Measurements from ENCODE around the gene YARS2. TPM values are rescaled to one million over a fixed set of nuclear protein-coding genes. Genes with fewer than 3 reads are reported as not detected.
"Not testable (repeated sequence)": the region's sequence is repeated elsewhere in the genome, so short reads cannot be mapped to it uniquely, and the experiment has no call there.

YARS2 gene
- total RNA-seq, 1 donor from 2014 or later: 24.1 TPM

GRCh38 chr12:32754111-32754510 is 1.6 kb downstream of the YARS2 start:
- no peak for DNase-seq (ENCODE audit: low spot score in 2 of 2)
- FAIRE-seq: no peak

- FAIRE-seq (no peak), DNase-seq (ENCODE audit: low spot score in 2 of 2) (no peak)
Observed at GRCh38 chr12:32753605-32754004, 2.1 kb downstream of the YARS2 start.

DNA sequence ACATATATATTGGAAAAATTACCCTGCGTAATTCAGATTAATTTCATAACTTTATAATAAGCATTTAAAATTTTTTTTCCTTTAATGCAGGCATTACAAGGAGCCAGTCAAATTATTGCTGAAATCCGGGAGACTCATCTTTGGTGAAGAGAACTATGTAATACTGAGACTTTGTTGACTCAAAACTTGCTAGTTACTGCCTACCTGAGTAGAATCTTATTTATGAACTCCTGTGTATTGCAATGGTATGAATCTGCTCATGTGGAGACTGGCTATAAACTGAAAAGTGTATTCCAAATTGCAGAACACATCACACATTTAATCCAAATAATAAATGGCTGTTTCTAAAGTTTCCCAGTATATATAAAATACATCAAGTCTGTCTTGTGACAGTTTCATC is 12.4 kb downstream of the YARS2 start:
- no peak for FAIRE-seq
- no peak for DNase-seq (ENCODE audit: low spot score in 2 of 2)

- FAIRE-seq (no peak), DNase-seq (ENCODE audit: low spot score in 2 of 2) (no peak)
Observed at GRCh38 chr12:32742133-32742532, 13.6 kb downstream of the YARS2 start.

DNA sequence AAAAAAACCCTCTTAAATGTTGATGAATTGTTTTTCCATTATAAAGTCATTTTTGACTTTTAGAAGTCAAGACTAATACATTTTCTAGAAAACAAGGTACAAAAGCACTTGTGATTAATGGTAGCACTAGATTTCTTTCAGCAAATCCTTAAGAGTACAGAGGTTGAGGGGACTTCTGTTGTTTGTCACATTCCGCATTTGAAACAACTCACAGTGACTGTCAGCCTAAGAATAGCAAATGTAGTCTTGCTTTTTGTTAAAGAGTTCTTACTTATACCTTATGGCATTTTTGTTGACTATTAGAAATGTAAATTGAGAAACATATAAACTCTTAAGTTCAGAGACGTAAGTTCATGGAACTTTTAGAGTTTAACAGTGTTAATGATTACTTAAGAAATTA is 16.4 kb downstream of the YARS2 start:
- DNase-seq (ENCODE audit: low spot score in 2 of 2) (no peak), FAIRE-seq (no peak)

- no peak for DNase-seq (ENCODE audit: low spot score in 2 of 2)
- no peak for FAIRE-seq
Observed at GRCh38 chr12:32737715-32738114, 18.0 kb downstream of the YARS2 start.

DNA sequence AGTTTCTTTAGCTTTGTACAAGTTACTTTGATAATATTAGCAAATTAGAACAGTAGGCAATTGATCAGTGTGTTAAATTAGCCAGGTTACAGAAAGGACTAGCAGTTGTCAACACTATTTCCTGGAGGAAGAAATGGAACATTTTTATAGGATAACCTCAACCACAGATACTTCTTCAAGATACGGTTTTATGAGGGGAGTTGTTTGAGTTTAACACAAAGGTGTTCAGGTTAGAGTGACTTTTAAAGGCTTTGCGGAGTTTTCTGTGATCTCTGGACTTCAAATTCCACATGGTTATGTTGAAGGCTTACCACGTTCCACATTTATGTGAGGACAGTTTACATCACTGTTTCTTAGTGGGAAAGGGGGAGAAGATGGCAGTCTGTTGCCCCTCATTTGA is 19.3 kb downstream of the YARS2 start:
- DNase-seq (ENCODE audit: low spot score in 2 of 2) (no peak), FAIRE-seq (no peak)

- DNase-seq (ENCODE audit: low spot score in 2 of 2) (no peak), FAIRE-seq (no peak)
Observed at GRCh38 chr12:32734952-32735351, 20.7 kb downstream of the YARS2 start.

- no peak for FAIRE-seq
- no peak for DNase-seq (ENCODE audit: low spot score in 2 of 2)
Observed at GRCh38 chr12:32727237-32727636, 28.5 kb downstream of the YARS2 start.

DNA sequence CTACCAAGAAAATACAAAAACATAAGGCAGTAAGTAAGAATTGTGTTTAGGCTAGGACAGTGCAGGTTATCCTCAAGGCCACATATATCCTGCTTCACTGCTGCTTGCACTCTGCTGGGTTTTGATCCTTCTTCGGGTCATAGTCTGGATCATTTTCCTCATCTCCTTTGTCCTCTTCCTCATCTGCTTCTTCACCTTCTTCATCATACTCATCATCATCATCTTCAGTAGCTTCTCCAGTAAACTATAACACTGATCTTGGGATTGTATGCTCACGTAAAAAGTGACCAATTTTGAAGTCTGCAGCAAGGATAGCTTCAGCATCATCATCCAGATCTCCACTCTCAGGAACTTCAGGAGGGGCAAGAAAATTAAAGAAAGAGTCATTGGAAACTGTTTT is 29.4 kb downstream of the YARS2 start:
- DNase-seq (ENCODE audit: low spot score in 2 of 2): no peak
- no peak for FAIRE-seq

DNA sequence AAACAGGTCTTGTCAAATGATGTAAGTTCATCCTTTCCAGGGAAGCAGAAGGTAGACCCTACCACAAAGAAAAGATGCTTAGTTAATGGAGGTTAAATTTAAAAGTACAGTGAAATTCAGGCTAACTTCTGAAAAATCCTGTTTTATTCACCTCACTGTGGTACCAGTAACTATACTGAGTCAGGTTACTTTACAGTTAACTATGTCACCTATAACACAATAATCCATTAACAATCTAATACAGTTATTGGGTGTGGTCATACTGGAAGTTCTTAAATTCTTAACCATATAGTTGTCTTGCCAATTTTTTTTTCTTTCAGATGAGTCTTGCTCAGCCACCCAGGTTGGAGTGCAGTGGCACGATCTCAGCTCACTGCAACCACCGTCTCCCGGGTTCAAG is 30.4 kb downstream of the YARS2 start:
- not testable (repeated sequence) for FAIRE-seq

GRCh38 chr12:32718926-32719325 is 36.8 kb downstream of the YARS2 start:
- DNase-seq (ENCODE audit: low spot score in 2 of 2) (no peak), FAIRE-seq (no peak)

More for the DNA sequence above, 30.4 kb downstream of the YARS2 start:
- DNase-seq (ENCODE audit: low spot score in 2 of 2): not testable (repeated sequence)

- FAIRE-seq (no peak), DNase-seq (ENCODE audit: low spot score in 2 of 2) (no peak)
Observed at GRCh38 chr12:32714772-32715171, 40.9 kb downstream of the YARS2 start.

DNA sequence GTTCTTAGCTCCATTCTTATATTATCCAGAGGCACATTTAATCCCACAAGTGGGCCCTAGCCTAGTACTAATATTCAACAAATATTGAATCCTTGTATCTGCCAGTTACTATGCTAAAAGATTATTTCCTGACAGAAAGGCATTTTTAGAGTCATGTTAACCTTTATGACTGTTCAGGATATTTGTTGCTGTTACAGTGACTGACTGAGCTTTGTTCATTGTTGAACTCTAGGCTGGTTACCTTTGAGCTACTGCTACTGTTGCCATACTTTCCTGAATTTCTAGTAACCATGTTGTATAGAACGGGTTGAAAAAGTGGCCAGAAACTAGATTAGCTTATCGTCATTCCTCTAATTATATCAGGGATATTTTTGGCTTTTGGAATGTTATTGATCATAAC is 46.8 kb downstream of the YARS2 start:
- no peak for FAIRE-seq
- no peak for DNase-seq (ENCODE audit: low spot score in 2 of 2)

DNA sequence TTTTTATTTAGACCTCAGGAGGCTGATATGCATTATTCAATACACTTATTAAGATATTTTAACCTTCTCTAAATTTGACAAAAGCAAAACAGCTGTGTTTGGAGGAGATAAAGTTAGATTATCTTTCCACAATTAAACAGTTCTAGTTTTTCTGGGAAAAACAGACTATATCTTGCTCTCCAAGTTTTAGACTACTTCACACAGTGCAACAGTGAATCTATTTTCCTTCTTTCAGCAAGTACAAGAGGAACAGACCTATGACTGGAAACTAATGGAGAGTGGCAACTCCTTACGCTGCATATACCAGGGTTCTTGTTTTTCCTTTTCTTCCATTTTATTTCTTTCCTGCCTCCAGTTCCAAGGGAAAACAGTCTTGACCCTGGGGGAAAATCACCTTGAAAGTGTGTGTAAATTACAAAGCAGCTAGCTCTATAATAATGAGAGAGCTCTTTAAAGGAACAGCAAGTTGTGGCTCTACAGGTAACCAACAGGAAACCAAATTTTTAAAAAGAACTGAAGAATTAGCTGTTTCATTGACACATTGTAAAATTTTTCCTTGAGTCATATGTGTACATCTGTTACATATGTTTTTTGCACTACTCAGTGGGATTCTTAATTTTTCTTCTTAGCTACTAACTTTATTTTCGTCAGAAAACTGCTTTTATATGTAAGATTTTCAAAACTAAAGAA is 49.2 kb downstream of the YARS2 start:
- FAIRE-seq (no peak), DNase-seq (ENCODE audit: low spot score in 2 of 2) (no peak)

GRCh38 chr12:32705783-32706182 is 49.9 kb downstream of the YARS2 start:
- FAIRE-seq (no peak), DNase-seq (ENCODE audit: low spot score in 2 of 2) (no peak)

DNA sequence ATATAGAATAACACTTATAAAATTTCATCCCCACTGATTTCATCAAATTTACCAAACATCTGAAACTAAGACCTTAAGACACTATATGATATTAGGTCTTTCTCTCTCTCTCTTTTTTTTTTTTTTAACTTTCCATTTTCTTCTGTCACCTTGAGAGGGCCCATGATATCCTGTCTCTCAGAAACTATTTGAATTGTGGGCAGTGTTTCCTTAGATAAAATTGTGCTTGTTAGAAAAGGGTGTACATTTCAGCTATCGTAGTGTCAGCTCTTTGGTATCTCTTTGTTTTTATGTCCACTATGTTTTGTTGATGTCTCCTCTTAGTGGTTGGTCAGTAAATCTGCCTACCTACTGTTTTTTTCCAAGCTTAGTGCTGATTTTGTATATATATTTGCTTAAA is 52.8 kb downstream of the YARS2 start:
- DNase-seq (ENCODE audit: low spot score in 2 of 2): no peak
- no peak for FAIRE-seq

GRCh38 chr12:32702473-32702872 is 53.2 kb downstream of the YARS2 start:
- FAIRE-seq: no peak

GRCh38 chr12:32699437-32699836 is 56.3 kb downstream of the YARS2 start:
- not testable (repeated sequence) for FAIRE-seq; DNase-seq (ENCODE audit: low spot score in 2 of 2)

More at GRCh38 chr12:32702473-32702872, 53.2 kb downstream of the YARS2 start:
- DNase-seq (ENCODE audit: low spot score in 2 of 2): no peak

- no peak for DNase-seq (ENCODE audit: low spot score in 2 of 2)
Observed at GRCh38 chr12:32698285-32698684, 57.4 kb downstream of the YARS2 start.

DNA sequence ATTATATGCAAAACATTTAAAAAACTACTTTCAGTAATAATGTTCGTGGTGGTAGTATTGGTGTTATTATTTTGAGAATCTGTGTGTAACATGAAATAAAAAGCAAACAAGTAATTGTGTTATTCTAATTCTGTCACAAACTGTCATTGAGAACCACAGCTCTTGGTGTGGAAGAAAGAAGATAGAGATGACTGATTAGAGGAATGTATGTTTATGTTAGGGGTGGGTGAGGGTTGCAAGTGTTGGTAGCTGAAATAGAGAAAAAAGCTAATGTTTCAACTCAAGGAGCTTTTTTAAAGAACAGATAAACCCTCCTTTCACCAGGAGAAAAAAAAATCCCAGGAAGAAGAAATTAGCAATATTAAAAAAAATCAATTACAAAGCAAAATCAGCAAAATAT is 58.3 kb downstream of the YARS2 start:
- DNase-seq (ENCODE audit: low spot score in 2 of 2) (no peak), FAIRE-seq (no peak)

More at GRCh38 chr12:32698285-32698684, 57.4 kb downstream of the YARS2 start:
- no peak for FAIRE-seq
